HepG2 (cell line): ENCODE measurements around the gene GIPC2. TPM values are rescaled to one million over a fixed set of nuclear protein-coding genes. Genes with fewer than 3 reads are reported as not detected.
"Not testable (repeated sequence)": the region's sequence is repeated elsewhere in the genome, so short reads cannot be mapped to it uniquely, and the experiment has no call there.

Experiments
- ATAC-seq: fragments of 200-7000 bp; cut with Tn5 transposase; 3 replicates; pipeline ENCODE4 v1.9.1; 2020; ENCODE audit warnings: mild to moderate bottlenecking, moderate library complexity
- BruUV-seq: library from RNA; stranded (reverse); fragments of 400-500 nt; replicated peaks from 2 replicates; lab custom pipeline; 2021; lab: Mats Ljungman, UMichigan
- CTCF ChIA-PET: fragments of 300-600 bp; formaldehyde crosslinking; extraction: SDS; loops from one replicate; lab custom pipeline; 2021; ENCODE audit warnings: low total read pairs, inconsistent platforms, low intra/inter-chr PET ratio; lab: Yijun Ruan, JAX
- POLR2A ChIA-PET: fragments of 350-600 bp; sonication (Branson Sonifier 250); formaldehyde crosslinking; loops from one replicate; lab custom pipeline; 2020; ENCODE audit warnings: antibody characterized with exemption, inconsistent platforms; lab: Yijun Ruan, JAX
- DNase-seq: peaks from one replicate; pipeline ENCODE4 v3.0.0-alpha.2; 2015; ENCODE audit warnings: low spot score
- FAIRE-seq: peaks from 3 replicates; lab custom pipeline; 2011; peaks lifted over from hg19 to GRCh38; lab: Jason Lieb, UNC
- H2AFZ ChIP-seq: one replicate; pipeline ENCODE4 v1.6.1; 2011; ENCODE audit warnings: low read length, inconsistent platforms
- H3K27ac ChIP-seq: fragments of 300-600 bp; 3 replicates; pipeline ENCODE4 v1.8.0; 2011; ENCODE audit warnings: mixed run types, mild to moderate bottlenecking, mixed read lengths, low read length, inconsistent platforms; ENCODE audit not compliant: insufficient read depth; ENCODE audit errors: extremely low read length
- H3K27me3 ChIP-seq, 2 experiments: fragments of 200-600 bp in 1 of 2; 2 replicates in 1 of 2; 3 replicates in 1 of 2; pipeline versions ENCODE4 v1.6.0 to v1.8.0; 2011; ENCODE audit warnings: low read length in 2 of 2, mild to moderate bottlenecking in 2 of 2, moderate library complexity in 2 of 2, inconsistent platforms in 1 of 2; ENCODE audit not compliant: insufficient read depth in 2 of 2, control insufficient read depth in 1 of 2
- H3K36me3 ChIP-seq, 2 experiments: fragments of 200-600 bp in 1 of 2; replicated peaks in 1 of 2; 2 replicates in 1 of 2; 3 replicates in 1 of 2; pipeline versions ENCODE4 v1.5.1 to v1.8.0; 2011; ENCODE audit warnings: low read length in 2 of 2, inconsistent platforms in 1 of 2; ENCODE audit not compliant: insufficient read depth in 2 of 2, control insufficient read depth in 1 of 2
- H3K4me1 ChIP-seq: 2 replicates; pipeline ENCODE4 v1.5.1; 2012; ENCODE audit warnings: low read length, inconsistent platforms; ENCODE audit not compliant: insufficient read depth
- H3K4me2 ChIP-seq: 2 replicates; pipeline ENCODE4 v1.6.0; 2011; ENCODE audit warnings: low read depth, low read length, inconsistent platforms
- H3K4me3 ChIP-seq, 3 experiments: fragments of 200-600 bp in 1 of 3; sonication (generic), shearing (Covaris generic) in 1 of 3; replicated peaks in 1 of 3; 2 replicates each; pipeline ENCODE4 v1.5.1; 2011 to 2016; ENCODE audit warnings: low read length in 3 of 3, inconsistent platforms in 2 of 3, low read depth in 2 of 3, mild to moderate bottlenecking in 2 of 3, control low read depth in 1 of 3, mixed read lengths in 1 of 3; ENCODE audit not compliant: insufficient read depth in 1 of 3
- H3K79me2 ChIP-seq: one replicate; pipeline ENCODE4 v1.6.1; 2011; ENCODE audit warnings: low read length, inconsistent platforms; ENCODE audit not compliant: insufficient read depth
- H3K9ac ChIP-seq: 2 replicates; pipeline ENCODE4 v1.6.0; 2011; ENCODE audit warnings: mild to moderate bottlenecking, low read depth, low read length, inconsistent platforms; ENCODE audit not compliant: insufficient read depth
- H3K9me3 ChIP-seq: 2 replicates; pipeline ENCODE4 v1.5.1; 2012; ENCODE audit warnings: mild to moderate bottlenecking, low read length
- H4K20me1 ChIP-seq: 2 replicates; pipeline ENCODE4 v1.6.0; 2011; ENCODE audit warnings: inconsistent platforms, mild to moderate bottlenecking, low read length, moderate library complexity; ENCODE audit not compliant: insufficient read depth
- SMAD9 ChIP-seq: sonication (generic); formaldehyde crosslinking; IDR thresholded peaks from 2 replicates; pipeline ENCODE4 v1.5.1; 2020; ENCODE audit warnings: mild to moderate bottlenecking, missing genetic modification reagents
- WGBS: methylation state at CpG from one replicate; pipeline ENCODE4 v1.1.6; 2017; ENCODE audit warnings: low lambda C conversion rate; 5-methylcytosine and 5-hydroxymethylcytosine counted together
- in situ Hi-C: cut with HindIII; loops from 2 replicates; pipeline ENCODE4 v1.10.0; 2017; ENCODE audit warnings: low pct_unique_long_range_greater_than_20kb; ENCODE audit not compliant: extremely low pct_ligation_motif_present
- intact Hi-C: fragments of 100-400 bp; cut with micrococcal nuclease; formaldehyde crosslinking; loops from one replicate; pipeline ENCODE4 v1.10.0; 2022; ENCODE audit not compliant: unreplicated experiment
- polyA plus RNA-seq, 8 experiments: library from polyadenylated mRNA; depleted of rRNA in 3 of 8; stranded (reverse) in 7 of 8; unstranded in 1 of 8; fragments of >200 nt; fragmentation: Illumina TruSeq in 4 of 8; extraction: Trizol in 4 of 8; gene quantifications; 2 replicates each; pipeline versions ENCODE4 v1.2.1 to v1.2.3, GENCODE V29; 2011 to 2016; ENCODE audit warnings: low read depth in 4 of 8, missing spikeins in 1 of 8, mixed read lengths in 1 of 8; ENCODE audit not compliant: insufficient read depth in 1 of 8
- total RNA-seq, 5 experiments: library from RNA; depleted of rRNA; stranded (reverse); fragments of >200 nt; fragmentation: Illumina TruSeq; extraction: Trizol; gene quantifications; 2 replicates each; pipeline ENCODE4 v1.2.3, GENCODE V29; 2016; ENCODE audit warnings: low read depth in 1 of 5
- TF ChIP-seq, protein P1 (sequence below): sonication (generic); formaldehyde crosslinking; IDR thresholded peaks from 2 replicates; pipeline ENCODE4 v1.4.0; 2020; ENCODE audit warnings: missing genetic modification reagents

GIPC2 gene
- total and polyA plus RNA-seq, 2 of the 13 experiments (the other 11 are each of a cell fraction or from before 2014, with no cell fraction given), result 6.1 to 21.6 TPM

DNA sequence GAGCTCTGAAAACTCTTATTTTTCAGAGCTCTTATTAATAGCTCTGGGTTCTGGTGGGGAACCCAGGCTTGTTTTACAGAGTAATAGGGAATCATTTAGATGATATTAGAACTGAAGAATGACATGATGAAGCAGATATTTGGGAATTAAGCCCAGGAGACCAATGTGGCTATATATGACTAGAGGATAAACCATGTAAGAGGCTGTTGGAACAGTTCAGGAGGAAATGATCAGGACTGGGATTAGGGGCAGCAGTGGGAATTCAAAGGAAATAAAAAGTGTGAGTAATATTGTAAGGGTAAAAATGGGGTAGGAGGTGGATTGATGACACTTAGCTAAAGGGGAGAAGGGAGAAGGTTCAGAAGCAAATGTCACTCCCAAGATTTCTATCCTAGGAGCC lies 58.6 kb downstream of the GIPC2 start (continued):
- TF ChIP-seq, protein P1, sequence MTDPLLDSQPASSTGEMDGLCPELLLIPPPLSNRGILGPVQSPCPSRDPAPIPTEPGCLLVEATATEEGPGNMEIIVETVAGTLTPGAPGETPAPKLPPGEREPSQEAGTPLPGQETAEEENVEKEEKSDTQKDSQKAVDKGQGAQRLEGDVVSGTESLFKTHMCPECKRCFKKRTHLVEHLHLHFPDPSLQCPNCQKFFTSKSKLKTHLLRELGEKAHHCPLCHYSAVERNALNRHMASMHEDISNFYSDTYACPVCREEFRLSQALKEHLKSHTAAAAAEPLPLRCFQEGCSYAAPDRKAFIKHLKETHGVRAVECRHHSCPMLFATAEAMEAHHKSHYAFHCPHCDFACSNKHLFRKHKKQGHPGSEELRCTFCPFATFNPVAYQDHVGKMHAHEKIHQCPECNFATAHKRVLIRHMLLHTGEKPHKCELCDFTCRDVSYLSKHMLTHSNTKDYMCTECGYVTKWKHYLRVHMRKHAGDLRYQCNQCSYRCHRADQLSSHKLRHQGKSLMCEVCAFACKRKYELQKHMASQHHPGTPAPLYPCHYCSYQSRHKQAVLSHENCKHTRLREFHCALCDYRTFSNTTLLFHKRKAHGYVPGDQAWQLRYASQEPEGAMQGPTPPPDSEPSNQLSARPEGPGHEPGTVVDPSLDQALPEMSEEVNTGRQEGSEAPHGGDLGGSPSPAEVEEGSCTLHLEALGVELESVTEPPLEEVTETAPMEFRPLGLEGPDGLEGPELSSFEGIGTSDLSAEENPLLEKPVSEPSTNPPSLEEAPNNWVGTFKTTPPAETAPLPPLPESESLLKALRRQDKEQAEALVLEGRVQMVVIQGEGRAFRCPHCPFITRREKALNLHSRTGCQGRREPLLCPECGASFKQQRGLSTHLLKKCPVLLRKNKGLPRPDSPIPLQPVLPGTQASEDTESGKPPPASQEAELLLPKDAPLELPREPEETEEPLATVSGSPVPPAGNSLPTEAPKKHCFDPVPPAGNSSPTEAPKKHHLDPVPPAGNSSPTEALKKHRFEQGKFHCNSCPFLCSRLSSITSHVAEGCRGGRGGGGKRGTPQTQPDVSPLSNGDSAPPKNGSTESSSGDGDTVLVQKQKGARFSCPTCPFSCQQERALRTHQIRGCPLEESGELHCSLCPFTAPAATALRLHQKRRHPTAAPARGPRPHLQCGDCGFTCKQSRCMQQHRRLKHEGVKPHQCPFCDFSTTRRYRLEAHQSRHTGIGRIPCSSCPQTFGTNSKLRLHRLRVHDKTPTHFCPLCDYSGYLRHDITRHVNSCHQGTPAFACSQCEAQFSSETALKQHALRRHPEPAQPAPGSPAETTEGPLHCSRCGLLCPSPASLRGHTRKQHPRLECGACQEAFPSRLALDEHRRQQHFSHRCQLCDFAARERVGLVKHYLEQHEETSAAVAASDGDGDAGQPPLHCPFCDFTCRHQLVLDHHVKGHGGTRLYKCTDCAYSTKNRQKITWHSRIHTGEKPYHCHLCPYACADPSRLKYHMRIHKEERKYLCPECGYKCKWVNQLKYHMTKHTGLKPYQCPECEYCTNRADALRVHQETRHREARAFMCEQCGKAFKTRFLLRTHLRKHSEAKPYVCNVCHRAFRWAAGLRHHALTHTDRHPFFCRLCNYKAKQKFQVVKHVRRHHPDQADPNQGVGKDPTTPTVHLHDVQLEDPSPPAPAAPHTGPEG (CRISPR knock-in tag), result no peak
- TF ChIP-seq SMAD9 (CRISPR knock-in tag), result no peak

DNA sequence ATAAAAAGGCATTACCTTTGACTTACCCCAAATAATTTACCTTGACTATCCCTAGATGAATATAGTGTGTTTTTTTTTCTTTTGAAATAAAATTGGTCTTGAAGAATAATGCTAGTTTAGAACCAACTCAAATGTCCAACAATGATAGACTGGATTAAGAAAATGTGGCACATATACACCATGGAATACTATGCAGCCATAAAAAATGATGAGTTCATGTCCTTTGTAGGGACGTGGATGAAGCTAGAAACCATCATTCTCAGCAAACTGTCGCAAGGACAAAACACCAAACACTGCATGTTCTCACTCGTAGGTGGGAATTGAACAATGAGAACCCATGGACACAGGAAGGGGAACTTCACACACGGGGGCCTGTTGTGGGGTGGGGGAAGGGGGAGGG lies 63.9 kb downstream of the GIPC2 start:
- H3K27ac ChIP-seq, H3K79me2 ChIP-seq, H2AFZ ChIP-seq, CTCF ChIA-PET, H3K4me3 ChIP-seq, H4K20me1 ChIP-seq, H3K27me3 ChIP-seq, H3K9ac ChIP-seq, BruUV-seq, FAIRE-seq, DNase-seq, H3K9me3 ChIP-seq, POLR2A ChIA-PET, ATAC-seq, H3K36me3 ChIP-seq, H3K4me2 ChIP-seq: not testable (repeated sequence)
- intact Hi-C loops (loop anchor here (5.0 kb wide), 1 partner anchor 62 kb away; the partner anchor contains the start of gene GIPC2), in situ Hi-C loops (loop anchor here (10.0 kb wide), 1 partner anchor 135 kb away; the partner anchor contains the start of gene FUBP1)
- WGBS, result 99% methylated on average over 4 of the region's 4 CpGs
- H3K4me1 ChIP-seq, result peaks cover 25% of the 10 kb centered on the region
